Dermis blood vessel endothelial cell (primary cell): Measurements from ENCODE around the gene FAM227A. TPM values are rescaled to one million over a fixed set of nuclear protein-coding genes. Genes with fewer than 3 reads are reported as not detected.
"Not testable (repeated sequence)": the region's sequence is repeated elsewhere in the genome, so short reads cannot be mapped to it uniquely, and the experiment has no call there.

ENCODE experiments used
- DNase-seq: peaks from one replicate; pipeline ENCODE4 v3.0.0; 2010
- total RNA-seq: library from RNA; depleted of rRNA; stranded (reverse); fragments of >200 nt; gene quantifications from 2 replicates; pipeline ENCODE4 v1.2.3, GENCODE V29; 2014

FAM227A gene
- total RNA-seq, 1 donor from 2014 or later, result 0.34 TPM

DNA sequence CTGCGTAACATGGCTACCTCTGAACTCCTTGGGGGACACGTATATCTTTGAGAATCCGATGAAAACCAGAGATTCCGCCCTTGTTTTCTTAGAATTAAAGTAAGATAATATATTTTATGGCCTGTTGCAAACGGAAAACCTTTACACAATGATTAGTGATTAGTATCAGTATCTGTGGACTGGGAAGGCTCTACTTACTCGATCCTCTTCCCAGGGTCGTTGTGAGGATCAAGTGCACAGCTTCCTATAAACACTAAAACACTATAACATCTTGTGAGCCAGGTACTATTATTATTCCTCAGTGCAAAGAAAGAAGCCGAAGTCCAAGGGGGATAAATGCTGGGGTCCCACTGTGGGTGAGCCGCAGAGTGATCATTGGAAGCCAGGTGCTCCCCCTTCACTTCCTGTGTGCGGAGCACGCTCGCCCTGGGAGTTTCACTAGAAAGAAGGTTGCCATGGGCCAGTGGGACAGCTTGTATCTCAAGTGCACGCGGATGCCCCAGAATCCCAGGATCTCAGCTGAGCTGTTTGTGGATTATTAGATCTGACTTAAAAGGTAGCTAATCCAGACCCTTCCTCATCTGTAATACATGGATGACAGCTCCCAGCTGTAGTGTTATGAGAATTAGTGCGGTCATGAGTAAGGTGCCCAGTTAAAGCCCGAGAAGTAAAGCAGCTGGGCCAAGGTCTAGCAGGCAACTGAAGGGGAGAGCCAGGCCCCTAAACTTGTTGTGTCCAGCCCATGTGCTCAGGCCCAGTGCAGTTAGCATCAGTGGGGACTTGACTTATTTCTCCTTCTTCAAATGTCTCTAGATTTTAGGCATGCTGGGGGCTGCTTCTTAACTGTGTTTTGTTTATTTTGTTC is 1.1 kb upstream of the FAM227A start:
- peak; percentile 29 for DNase-seq

GRCh38 chr22:38655519-38656255 is 505 bp downstream of the FAM227A start:
- peak; percentile 25 for DNase-seq

GRCh38 chr22:38653741-38654140 is 2.5 kb downstream of the FAM227A start:
- no peak for DNase-seq

- no peak for DNase-seq
These were observed 3.3 kb downstream of the FAM227A start for GRCh38 chr22:38652859-38653258.

GRCh38 chr22:38649841-38650522 is 6.2 kb downstream of the FAM227A start:
- no peak for DNase-seq

GRCh38 chr22:38645430-38645829 is 10.8 kb downstream of the FAM227A start:
- no peak for DNase-seq

DNA sequence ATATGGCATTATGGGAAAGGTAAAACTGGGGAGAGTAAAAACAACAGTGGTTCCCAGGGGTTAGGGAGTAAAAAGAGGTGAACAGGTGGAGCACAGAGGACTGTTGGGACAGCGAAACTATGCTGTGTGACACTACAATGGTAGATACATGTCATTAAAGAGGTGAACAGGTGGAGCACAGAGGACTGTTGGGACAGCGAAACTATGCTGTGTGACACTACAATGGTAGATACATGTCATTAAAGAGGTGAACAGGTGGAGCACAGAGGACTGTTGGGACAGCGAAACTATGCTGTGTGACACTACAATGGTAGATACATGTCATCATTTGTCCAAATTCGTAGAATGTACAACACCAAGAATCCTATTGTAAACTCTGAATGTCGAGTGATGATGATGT is 11.9 kb downstream of the FAM227A start:
- not testable (repeated sequence) for DNase-seq

DNA sequence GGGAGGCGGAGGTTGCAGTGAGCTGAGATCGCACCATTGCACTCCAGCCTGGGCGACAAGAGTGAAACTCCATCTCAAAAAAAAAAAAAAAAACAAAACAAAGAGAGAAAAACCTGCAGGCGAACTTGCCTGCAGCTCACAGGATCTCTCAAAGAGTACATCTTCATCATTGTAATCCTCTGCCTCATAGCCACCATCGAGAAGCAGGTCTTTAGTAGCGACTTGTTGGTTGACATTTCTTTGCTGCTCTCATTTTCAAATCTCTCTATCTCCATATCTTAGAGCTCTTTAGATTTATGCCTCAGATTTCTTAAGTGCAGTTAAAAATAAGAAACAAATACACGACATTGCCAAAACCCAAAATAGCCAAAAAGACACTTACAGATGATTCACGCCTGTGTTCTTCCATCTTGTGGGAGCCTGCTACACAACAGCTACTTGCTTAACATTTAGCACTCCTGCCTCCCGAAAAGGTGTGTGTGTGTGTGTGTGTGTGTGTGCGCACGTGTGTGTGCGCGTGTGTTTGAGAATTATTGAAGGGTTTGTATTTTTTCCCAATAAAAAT is 14.6 kb downstream of the FAM227A start:
- no peak for DNase-seq

GRCh38 chr22:38638728-38639127 is 17.5 kb downstream of the FAM227A start:
- DNase-seq, result no peak

- DNase-seq, result no peak
These were observed 18.0 kb downstream of the FAM227A start for GRCh38 chr22:38638216-38638615.

GRCh38 chr22:38632528-38632927 is 23.7 kb downstream of the FAM227A start:
- DNase-seq, result no peak

DNA sequence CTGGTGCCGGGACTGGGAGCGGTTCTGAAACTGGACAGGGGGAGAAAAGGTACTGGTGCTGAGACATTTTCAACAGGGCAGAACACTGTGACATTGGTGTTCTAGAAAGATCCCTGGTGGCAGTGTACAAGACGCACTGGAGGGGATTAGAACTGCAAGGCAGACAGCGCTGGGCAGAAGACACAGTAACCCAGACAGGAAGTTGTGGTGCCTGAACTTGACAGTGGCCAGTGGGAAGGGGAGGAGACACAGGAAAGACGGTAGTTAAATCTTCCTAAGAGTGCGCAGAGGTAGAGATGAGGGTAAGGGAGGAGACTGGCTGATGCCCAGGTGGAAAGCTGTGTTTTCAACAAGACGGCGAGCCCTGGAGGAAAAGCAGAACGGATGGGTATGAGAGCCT is 24.5 kb downstream of the FAM227A start:
- DNase-seq, result no peak

DNA sequence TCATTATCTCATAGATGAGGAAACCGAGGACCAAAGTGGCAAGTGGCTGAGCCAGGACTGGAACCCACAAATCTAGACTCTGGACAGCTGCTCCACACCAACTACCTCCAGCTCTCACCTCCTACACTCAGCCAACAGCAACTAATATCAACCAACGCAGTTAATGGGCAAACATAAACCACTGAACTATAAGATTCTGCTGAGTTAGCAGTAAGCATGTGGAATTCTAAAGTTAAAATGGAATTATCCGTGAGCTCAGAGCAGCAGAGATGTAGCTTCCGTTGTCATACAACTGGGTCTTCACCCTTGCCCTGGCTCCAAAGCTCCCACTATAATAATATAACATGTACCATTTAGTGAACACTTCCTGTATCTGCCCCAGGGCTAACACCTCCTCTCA is 27.1 kb downstream of the FAM227A start:
- no peak for DNase-seq

GRCh38 chr22:38628444-38628843 is 27.7 kb downstream of the FAM227A start:
- no peak for DNase-seq

DNA sequence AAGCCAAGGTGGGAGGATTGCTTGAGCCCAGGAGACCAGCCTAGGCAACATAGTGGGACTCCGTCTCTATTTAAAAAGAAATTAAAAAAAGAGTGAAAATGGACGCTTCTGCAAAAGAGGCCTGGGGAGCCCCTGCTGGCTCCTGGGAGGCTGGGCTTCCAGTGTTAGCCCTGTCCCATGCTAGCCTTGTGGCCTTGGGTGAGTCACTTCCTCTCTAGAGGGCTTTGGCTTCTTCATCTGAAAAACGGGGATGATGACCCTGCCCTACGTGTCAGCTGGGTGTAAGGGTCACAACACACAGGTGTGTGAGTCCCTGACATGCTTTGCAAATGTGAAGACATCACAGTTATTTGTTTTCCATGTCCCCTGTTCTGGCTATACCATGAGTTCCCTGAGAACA is 32.8 kb downstream of the FAM227A start:
- no peak for DNase-seq

DNA sequence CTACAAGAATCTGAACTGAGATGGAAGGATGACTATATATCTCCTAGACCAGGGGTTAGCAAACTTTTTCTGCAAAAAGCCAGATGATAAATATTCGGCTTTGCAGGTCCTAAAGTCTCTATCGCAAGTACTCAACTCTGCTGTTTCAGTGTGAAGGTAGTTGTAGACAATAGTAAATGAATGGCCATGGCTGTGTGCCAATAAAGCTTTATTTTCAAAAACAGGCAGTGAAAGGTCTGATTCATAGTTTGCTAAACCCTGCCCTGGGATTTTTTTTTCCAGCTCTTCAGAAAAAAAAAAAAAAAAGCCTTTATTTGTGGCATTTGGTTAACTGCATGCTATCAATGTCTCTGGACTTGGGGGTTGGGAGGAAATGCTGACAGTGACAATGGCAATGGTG is 37.5 kb downstream of the FAM227A start:
- DNase-seq, result peak; percentile 24

GRCh38 chr22:38618258-38618657 is 37.9 kb downstream of the FAM227A start:
- no peak for DNase-seq

GRCh38 chr22:38615064-38615405 is 41.2 kb downstream of the FAM227A start:
- DNase-seq, result not testable (repeated sequence)

GRCh38 chr22:38614332-38615063 is 41.7 kb downstream of the FAM227A start:
- DNase-seq, result no peak

- no peak for DNase-seq
These were observed 42.6 kb downstream of the FAM227A start for GRCh38 chr22:38613588-38613987.

DNA sequence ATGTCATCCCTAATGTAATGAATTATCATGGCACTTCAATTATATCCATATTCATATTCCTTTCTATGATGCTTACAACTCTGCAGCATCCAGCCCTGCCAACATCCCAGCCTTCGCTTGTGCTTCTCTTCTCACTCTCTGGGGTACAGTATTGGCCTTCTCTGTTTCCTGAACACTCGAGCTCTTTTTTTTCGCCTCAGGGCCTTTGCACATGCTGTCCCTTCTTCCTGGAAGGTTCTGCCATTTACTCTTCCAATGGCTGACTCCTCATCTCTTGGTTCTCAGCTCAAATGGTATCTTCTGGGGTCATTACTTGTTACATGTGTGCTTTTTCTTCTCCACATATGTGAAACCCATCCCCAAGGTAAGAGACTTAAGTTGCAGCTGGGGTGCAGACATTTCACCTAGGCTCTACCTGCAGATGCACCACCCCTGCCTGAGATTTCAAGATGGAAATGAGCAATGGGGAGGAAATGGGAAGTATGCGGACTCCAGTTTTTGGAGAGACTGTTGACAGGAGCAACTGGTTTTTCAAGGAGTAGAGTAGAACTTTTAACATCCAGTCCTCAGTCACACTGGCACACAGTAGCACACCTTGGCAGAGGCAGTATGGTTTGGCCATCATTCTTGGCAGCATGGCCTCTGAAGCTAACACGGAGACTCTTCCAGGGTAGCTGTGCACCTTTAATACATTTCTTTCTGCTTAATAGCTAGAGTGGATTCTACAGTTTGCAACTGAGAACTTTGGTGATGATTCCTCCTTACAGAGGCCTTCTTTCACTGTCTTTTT is 43.8 kb downstream of the FAM227A start:
- DNase-seq, result no peak

DNA sequence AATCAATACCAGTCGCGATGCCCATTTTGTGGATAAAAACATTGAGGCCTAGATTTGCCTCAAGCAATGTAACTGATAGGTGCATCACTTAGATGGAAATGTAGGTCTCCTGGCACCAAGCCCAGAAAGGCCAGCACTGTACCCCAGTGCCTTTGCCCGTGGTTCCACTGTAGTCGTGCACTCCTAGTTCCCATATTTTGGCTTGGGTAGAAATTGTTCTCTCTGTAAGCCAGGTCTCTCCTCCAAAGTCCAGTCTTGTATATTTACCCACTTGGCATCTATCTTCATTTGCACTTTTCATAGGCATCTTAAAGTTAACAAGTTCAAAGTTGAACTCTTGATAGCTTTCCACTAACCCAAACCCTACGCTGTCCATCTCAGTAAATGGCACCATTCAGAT is 44.6 kb downstream of the FAM227A start:
- DNase-seq, result no peak
